ENCODE measurements around the gene SDHD.

DNA sequence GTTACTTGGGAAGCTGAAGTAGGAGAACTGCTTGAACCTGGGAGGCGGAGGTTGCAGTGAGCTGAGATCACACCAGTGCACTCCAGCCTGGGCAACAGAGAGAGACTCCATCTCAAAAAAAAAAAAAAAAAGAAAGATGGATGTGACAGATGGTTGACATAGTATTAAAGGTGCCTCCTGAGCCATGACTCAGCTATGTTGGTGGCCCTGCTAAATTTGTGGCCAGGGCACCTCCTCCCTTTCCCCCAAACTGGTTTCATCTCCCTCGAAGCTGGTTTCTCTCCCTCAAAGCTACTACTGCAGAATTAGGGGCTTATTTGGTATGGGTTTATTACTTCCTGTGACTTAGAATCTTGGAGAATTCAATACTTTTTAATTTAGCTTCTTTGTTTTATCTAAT, 31.5 kb downstream of the SDHD start:
- TF ChIP-seq, protein P1, sequence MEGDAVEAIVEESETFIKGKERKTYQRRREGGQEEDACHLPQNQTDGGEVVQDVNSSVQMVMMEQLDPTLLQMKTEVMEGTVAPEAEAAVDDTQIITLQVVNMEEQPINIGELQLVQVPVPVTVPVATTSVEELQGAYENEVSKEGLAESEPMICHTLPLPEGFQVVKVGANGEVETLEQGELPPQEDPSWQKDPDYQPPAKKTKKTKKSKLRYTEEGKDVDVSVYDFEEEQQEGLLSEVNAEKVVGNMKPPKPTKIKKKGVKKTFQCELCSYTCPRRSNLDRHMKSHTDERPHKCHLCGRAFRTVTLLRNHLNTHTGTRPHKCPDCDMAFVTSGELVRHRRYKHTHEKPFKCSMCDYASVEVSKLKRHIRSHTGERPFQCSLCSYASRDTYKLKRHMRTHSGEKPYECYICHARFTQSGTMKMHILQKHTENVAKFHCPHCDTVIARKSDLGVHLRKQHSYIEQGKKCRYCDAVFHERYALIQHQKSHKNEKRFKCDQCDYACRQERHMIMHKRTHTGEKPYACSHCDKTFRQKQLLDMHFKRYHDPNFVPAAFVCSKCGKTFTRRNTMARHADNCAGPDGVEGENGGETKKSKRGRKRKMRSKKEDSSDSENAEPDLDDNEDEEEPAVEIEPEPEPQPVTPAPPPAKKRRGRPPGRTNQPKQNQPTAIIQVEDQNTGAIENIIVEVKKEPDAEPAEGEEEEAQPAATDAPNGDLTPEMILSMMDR (conservative IDR thresholded peaks at IDR 0.05) = no peak
- TF ChIP-seq EZH2 (IDR thresholded peaks at IDR 0.05; ENCODE audit: low read depth) = no peak

All from PC-9 (cell line).